Erythroblast (primary cell): ENCODE measurements around the gene ARL8B.

ENCODE experiments used
- GATA1 ChIP-seq: IDR thresholded peaks from 2 replicates; pipeline ENCODE4 v1.6.1; 2011; ENCODE audit warnings: low read depth, mild to moderate bottlenecking, control low read depth, low read length, moderate library complexity
- POLR2A ChIP-seq: IDR thresholded peaks from 2 replicates; pipeline ENCODE4 v1.6.1; 2011; ENCODE audit warnings: mild to moderate bottlenecking, low read length

DNA sequence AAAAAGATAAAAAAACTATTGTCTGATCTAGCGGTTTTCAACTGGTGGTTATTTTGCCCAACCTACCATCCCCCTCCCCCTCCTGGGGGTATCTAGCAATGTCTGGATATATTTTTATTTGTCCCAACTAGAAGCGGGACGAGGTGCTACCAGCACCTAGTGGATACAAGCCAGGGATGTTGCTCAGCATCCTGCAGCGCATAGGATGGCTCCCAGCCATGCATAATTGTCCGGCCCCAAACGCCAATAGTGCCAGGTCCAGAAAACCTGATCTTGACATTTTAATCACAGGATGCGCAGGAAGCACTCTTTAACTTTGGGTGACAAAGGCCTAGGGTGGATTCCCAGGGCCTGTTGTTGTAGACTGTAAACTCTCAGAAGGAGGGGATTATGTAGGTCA, 17.0 kb upstream of the ARL8B start:
- TF ChIP-seq POLR2A, result no peak
- no peak for TF ChIP-seq GATA1
